Liver (tissue), 9 donors: ENCODE measurements around the gene TEX10. TPM values are rescaled to one million over a fixed set of nuclear protein-coding genes. Genes with fewer than 3 reads are reported as not detected.

ENCODE experiments used
- DNase-seq: peaks from one replicate; pipeline ENCODE4 v3.0.0-alpha.2; 2017; ENCODE audit warnings: low spot score
- H3K27ac ChIP-seq, 2 donors: one replicate each; pipeline ENCODE4 v1.7.0; 2013; ENCODE audit warnings: inconsistent platforms in 2 of 2, low read length in 2 of 2, control low read depth in 1 of 2, low read depth in 1 of 2, mild to moderate bottlenecking in 1 of 2
- H3K27me3 ChIP-seq, 4 donors: one replicate each; pipeline versions ENCODE4 v1.6.1 to v1.7.0; 2013; ENCODE audit warnings: low read length in 3 of 4, inconsistent platforms in 1 of 4, mild to moderate bottlenecking in 1 of 4, moderate library complexity in 1 of 4; ENCODE audit not compliant: control insufficient read depth in 4 of 4, insufficient read depth in 4 of 4
- H3K36me3 ChIP-seq, 4 donors: one replicate each; pipeline versions ENCODE4 v1.6.1 to v1.7.0; 2013; ENCODE audit warnings: low read length in 3 of 4, mild to moderate bottlenecking in 3 of 4, low read depth in 1 of 4, moderate library complexity in 1 of 4; ENCODE audit not compliant: control insufficient read depth in 4 of 4, insufficient read depth in 3 of 4
- H3K4me1 ChIP-seq, 4 donors: one replicate each; pipeline versions ENCODE4 v1.6.1 to v1.7.0; 2013; ENCODE audit warnings: low read length in 3 of 4, mild to moderate bottlenecking in 3 of 4, moderate library complexity in 1 of 4; ENCODE audit not compliant: control insufficient read depth in 4 of 4, insufficient read depth in 4 of 4
- H3K4me3 ChIP-seq, 3 donors: one replicate each; pipeline versions ENCODE4 v1.6.1 to v1.7.0; 2013; ENCODE audit warnings: low read length in 3 of 3, control low read depth in 1 of 3, low read depth in 1 of 3, mild to moderate bottlenecking in 1 of 3
- H3K9ac ChIP-seq, 2 donors: one replicate each; pipeline ENCODE4 v1.7.0; 2013; ENCODE audit warnings: low read length in 2 of 2, mild to moderate bottlenecking in 2 of 2, moderate library complexity in 2 of 2, control low read depth in 1 of 2, low read depth in 1 of 2
- H3K9me3 ChIP-seq, 4 donors: one replicate each; pipeline versions ENCODE4 v1.6.1 to v1.7.0; 2013; ENCODE audit warnings: low read length in 3 of 4; ENCODE audit not compliant: control insufficient read depth in 4 of 4
- EGR1 ChIP-seq, 2 donors: IDR thresholded peaks; 2 replicates each; pipeline ENCODE4 v1.6.1; 2016 to 2018; ENCODE audit warnings: antibody characterized with exemption in 2 of 2, low read depth in 2 of 2
- FOXA1 ChIP-seq: IDR thresholded peaks from 2 replicates; pipeline ENCODE4 v1.6.1; 2016; ENCODE audit warnings: antibody characterized with exemption
- FOXA2 ChIP-seq: IDR thresholded peaks from 2 replicates; pipeline ENCODE4 v1.6.1; 2016; ENCODE audit warnings: antibody characterized with exemption
- GABPA ChIP-seq, 2 donors: IDR thresholded peaks in 1 of 2; conservative IDR thresholded peaks in 1 of 2; 2 replicates each; pipeline ENCODE4 v1.6.1; 2016; ENCODE audit warnings: antibody characterized with exemption in 2 of 2, mild to moderate bottlenecking in 1 of 2, moderate library complexity in 1 of 2
- HNF4A ChIP-seq, 2 donors: conservative IDR thresholded peaks; 2 replicates each; pipeline ENCODE4 v1.6.1; 2016; ENCODE audit warnings: antibody characterized with exemption in 2 of 2, mild to moderate bottlenecking in 2 of 2
- HNF4G ChIP-seq: IDR thresholded peaks from 2 replicates; pipeline ENCODE4 v1.6.1; 2016; ENCODE audit warnings: antibody characterized with exemption
- JUND ChIP-seq, 2 donors: IDR thresholded peaks; 2 replicates each; pipeline ENCODE4 v1.6.1; 2016; ENCODE audit warnings: antibody characterized with exemption in 2 of 2
- MAX ChIP-seq: IDR thresholded peaks from 2 replicates; pipeline ENCODE4 v1.6.1; 2016; ENCODE audit warnings: antibody characterized with exemption
- RAD21 ChIP-seq, 2 donors: IDR thresholded peaks; 2 replicates each; pipeline ENCODE4 v1.6.1; 2016; ENCODE audit warnings: antibody characterized with exemption in 2 of 2, mild to moderate bottlenecking in 2 of 2
- RXRA ChIP-seq, 2 donors: IDR thresholded peaks; 2 replicates each; pipeline ENCODE4 v1.6.1; 2017 to 2018; ENCODE audit warnings: antibody characterized with exemption in 2 of 2, mild to moderate bottlenecking in 1 of 2
- TAF1 ChIP-seq: conservative IDR thresholded peaks from 2 replicates; pipeline ENCODE4 v1.6.1; 2016; ENCODE audit warnings: antibody characterized with exemption, mild to moderate bottlenecking
- YY1 ChIP-seq: IDR thresholded peaks from 2 replicates; pipeline ENCODE4 v1.6.1; 2016; ENCODE audit warnings: antibody characterized with exemption, mild to moderate bottlenecking
- WGBS: extraction: QIAGEN DNeasy Blood & Tissue Kit; methylation state at CpG from one replicate; pipeline ENCODE4 v1.1.7; 2013; 5-methylcytosine and 5-hydroxymethylcytosine counted together
- polyA plus RNA-seq, 2 donors: library from polyadenylated mRNA; stranded (reverse) in 1 of 2; unstranded in 1 of 2; fragments of 200-250 nt in 1 of 2; fragments of >200 nt in 1 of 2; fragmentation: Nextera tagmentation in 1 of 2; extraction: Ambion mirVana in 1 of 2; gene quantifications; one replicate each; pipeline versions ENCODE4 v1.2.1 to v1.2.3, GENCODE V29; 2013 to 2015
- total RNA-seq, 2 donors: library from RNA; depleted of rRNA; stranded (reverse); fragments of >200 nt; gene quantifications; one replicate each; pipeline ENCODE4 v1.2.3, GENCODE V29; 2014
- TF ChIP-seq, protein P1 (sequence below): IDR thresholded peaks from 2 replicates; pipeline ENCODE4 v1.6.1; 2016; ENCODE audit warnings: antibody characterized with exemption, mild to moderate bottlenecking
- TF ChIP-seq, protein P2 (sequence below): fragments of 150-350 bp; IDR thresholded peaks from 2 replicates; pipeline ENCODE4 v1.5.1; 2017; ENCODE audit warnings: improper control_type of control experiment, low read depth, low read length; ENCODE audit not compliant: missing input control
- TF ChIP-seq, protein P3 (sequence below): IDR thresholded peaks from 2 replicates; pipeline ENCODE4 v1.6.1; 2016; ENCODE audit warnings: antibody characterized with exemption
- TF ChIP-seq, protein P4 (sequence below): IDR thresholded peaks from 2 replicates; pipeline ENCODE4 v1.6.1; 2016; ENCODE audit warnings: antibody characterized with exemption
- donor health status: healthy.
- donor health status: healthy.
- donor health status: healthy.
- donor health status: healthy.
- donor health status: healthy.

TEX10 gene
- total and polyA plus RNA-seq, 4 donors: 3.3 to 10.0 (median 6.1) TPM

GRCh38 chr9:100396769-100397168, 44.0 kb upstream of the TEX10 start (continued):
- TF ChIP-seq, protein P1, sequence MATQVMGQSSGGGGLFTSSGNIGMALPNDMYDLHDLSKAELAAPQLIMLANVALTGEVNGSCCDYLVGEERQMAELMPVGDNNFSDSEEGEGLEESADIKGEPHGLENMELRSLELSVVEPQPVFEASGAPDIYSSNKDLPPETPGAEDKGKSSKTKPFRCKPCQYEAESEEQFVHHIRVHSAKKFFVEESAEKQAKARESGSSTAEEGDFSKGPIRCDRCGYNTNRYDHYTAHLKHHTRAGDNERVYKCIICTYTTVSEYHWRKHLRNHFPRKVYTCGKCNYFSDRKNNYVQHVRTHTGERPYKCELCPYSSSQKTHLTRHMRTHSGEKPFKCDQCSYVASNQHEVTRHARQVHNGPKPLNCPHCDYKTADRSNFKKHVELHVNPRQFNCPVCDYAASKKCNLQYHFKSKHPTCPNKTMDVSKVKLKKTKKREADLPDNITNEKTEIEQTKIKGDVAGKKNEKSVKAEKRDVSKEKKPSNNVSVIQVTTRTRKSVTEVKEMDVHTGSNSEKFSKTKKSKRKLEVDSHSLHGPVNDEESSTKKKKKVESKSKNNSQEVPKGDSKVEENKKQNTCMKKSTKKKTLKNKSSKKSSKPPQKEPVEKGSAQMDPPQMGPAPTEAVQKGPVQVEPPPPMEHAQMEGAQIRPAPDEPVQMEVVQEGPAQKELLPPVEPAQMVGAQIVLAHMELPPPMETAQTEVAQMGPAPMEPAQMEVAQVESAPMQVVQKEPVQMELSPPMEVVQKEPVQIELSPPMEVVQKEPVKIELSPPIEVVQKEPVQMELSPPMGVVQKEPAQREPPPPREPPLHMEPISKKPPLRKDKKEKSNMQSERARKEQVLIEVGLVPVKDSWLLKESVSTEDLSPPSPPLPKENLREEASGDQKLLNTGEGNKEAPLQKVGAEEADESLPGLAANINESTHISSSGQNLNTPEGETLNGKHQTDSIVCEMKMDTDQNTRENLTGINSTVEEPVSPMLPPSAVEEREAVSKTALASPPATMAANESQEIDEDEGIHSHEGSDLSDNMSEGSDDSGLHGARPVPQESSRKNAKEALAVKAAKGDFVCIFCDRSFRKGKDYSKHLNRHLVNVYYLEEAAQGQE: no peak
- no peak for TF ChIP-seq RXRA (IDR thresholded peaks at IDR 0.05)
- TF ChIP-seq, protein P2, sequence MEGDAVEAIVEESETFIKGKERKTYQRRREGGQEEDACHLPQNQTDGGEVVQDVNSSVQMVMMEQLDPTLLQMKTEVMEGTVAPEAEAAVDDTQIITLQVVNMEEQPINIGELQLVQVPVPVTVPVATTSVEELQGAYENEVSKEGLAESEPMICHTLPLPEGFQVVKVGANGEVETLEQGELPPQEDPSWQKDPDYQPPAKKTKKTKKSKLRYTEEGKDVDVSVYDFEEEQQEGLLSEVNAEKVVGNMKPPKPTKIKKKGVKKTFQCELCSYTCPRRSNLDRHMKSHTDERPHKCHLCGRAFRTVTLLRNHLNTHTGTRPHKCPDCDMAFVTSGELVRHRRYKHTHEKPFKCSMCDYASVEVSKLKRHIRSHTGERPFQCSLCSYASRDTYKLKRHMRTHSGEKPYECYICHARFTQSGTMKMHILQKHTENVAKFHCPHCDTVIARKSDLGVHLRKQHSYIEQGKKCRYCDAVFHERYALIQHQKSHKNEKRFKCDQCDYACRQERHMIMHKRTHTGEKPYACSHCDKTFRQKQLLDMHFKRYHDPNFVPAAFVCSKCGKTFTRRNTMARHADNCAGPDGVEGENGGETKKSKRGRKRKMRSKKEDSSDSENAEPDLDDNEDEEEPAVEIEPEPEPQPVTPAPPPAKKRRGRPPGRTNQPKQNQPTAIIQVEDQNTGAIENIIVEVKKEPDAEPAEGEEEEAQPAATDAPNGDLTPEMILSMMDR: no peak
- no peak for TF ChIP-seq HNF4A (conservative IDR thresholded peaks at IDR 0.05)
- no peak for TF ChIP-seq EGR1 (IDR thresholded peaks at IDR 0.05; ENCODE audit: low read depth in 2 of 2)
- TF ChIP-seq YY1: no peak

GRCh38 chr9:100394816-100395215, 42.1 kb upstream of the TEX10 start:
- no peaks in the 10 kb centered on the region for H3K4me1 ChIP-seq
- no peak overlapping the region for H3K27ac ChIP-seq
- no peak for TF ChIP-seq HNF4G
- TF ChIP-seq, protein P3, sequence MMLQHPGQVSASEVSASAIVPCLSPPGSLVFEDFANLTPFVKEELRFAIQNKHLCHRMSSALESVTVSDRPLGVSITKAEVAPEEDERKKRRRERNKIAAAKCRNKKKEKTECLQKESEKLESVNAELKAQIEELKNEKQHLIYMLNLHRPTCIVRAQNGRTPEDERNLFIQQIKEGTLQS: no peak
- TF ChIP-seq FOXA2: no peak
- TF ChIP-seq GABPA (IDR thresholded peaks at IDR 0.05 in 1 of 2, conservative IDR thresholded peaks at IDR 0.05 in 1 of 2): no peak
- TF ChIP-seq, protein P4, sequence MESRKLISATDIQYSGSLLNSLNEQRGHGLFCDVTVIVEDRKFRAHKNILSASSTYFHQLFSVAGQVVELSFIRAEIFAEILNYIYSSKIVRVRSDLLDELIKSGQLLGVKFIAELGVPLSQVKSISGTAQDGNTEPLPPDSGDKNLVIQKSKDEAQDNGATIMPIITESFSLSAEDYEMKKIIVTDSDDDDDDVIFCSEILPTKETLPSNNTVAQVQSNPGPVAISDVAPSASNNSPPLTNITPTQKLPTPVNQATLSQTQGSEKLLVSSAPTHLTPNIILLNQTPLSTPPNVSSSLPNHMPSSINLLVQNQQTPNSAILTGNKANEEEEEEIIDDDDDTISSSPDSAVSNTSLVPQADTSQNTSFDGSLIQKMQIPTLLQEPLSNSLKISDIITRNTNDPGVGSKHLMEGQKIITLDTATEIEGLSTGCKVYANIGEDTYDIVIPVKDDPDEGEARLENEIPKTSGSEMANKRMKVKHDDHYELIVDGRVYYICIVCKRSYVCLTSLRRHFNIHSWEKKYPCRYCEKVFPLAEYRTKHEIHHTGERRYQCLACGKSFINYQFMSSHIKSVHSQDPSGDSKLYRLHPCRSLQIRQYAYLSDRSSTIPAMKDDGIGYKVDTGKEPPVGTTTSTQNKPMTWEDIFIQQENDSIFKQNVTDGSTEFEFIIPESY: no peak
- no peak for TF ChIP-seq EGR1 (IDR thresholded peaks at IDR 0.05; ENCODE audit: low read depth in 2 of 2)
- H3K27me3 ChIP-seq: no peaks in the 10 kb centered on the region
- DNase-seq: no peak
- 78% methylated on average over 2 of the region's 2 CpGs for WGBS
- H3K36me3 ChIP-seq: no peaks in the 10 kb centered on the region
- H3K9ac ChIP-seq: no peak overlapping the region
- no peaks in the 10 kb centered on the region for H3K9me3 ChIP-seq
- no peak overlapping the region for H3K4me3 ChIP-seq

- Histone ChIP-seq H3K4me3 (no peak overlapping the region), H3K9me3 (no peaks in the 10 kb centered on the region), H3K36me3 (no peaks in the 10 kb centered on the region), H3K27me3 (no peaks in the 10 kb centered on the region), H3K27ac (no peak overlapping the region), H3K9ac (no peak overlapping the region), H3K4me1 (no peaks in the 10 kb centered on the region)
- TF ChIP-seq FOXA2 (no peak), RAD21 (IDR thresholded peaks at IDR 0.05) (no peak), YY1 (no peak), GABPA (IDR thresholded peaks at IDR 0.05 in 1 of 2, conservative IDR thresholded peaks at IDR 0.05 in 1 of 2) (no peak), EGR1 (IDR thresholded peaks at IDR 0.05; ENCODE audit: low read depth in 2 of 2) (no peak), JUND (IDR thresholded peaks at IDR 0.05) (no peak), FOXA1 (no peak), MAX (no peak), TAF1 (no peak), RXRA (IDR thresholded peaks at IDR 0.05) (no peak)
- TF ChIP-seq, protein P2: no peak
- TF ChIP-seq, protein P3: no peak
- DNase-seq: no peak
These were observed 41.4 kb upstream of the TEX10 start for GRCh38 chr9:100394032-100394695.
